GM13976 (cell line): Measurements from ENCODE around the gene SLC2A9.

ENCODE experiments used
- DNase-seq: peaks from one replicate; pipeline ENCODE4 v3.0.0; 2012; ENCODE audit warnings: low spot score
- CTCF ChIP-seq: IDR thresholded peaks from 2 replicates; pipeline ENCODE4 v1.5.1; 2012; ENCODE audit warnings: borderline replicate concordance, mild to moderate bottlenecking; ENCODE audit not compliant: insufficient read depth; ENCODE audit errors: extremely low read depth, missing control alignments, control extremely low read depth
- in situ Hi-C: fragments of 300-500 bp; cut with MboI; formaldehyde crosslinking; loops from one replicate; pipeline ENCODE4 v1.12.0; 2022; ENCODE audit warnings: low sequenced_read_pairs, mixed read lengths, inconsistent platforms; ENCODE audit not compliant: unreplicated experiment

The SLC2A9 gene

GRCh38 chr4:10005632-10006031 is 15.7 kb downstream of the SLC2A9 start:
- DNase-seq: no peak
- in situ Hi-C loops: no loop called here
- no peak for TF ChIP-seq CTCF

- in situ Hi-C loops: no loop called here
Observed at GRCh38 chr4:10003666-10004065, 17.6 kb downstream of the SLC2A9 start.

GRCh38 chr4:10002278-10002677 is 19.0 kb downstream of the SLC2A9 start:
- TF ChIP-seq CTCF: no peak
- DNase-seq: no peak
- in situ Hi-C loops: no loop called here

More at GRCh38 chr4:10003666-10004065, 17.6 kb downstream of the SLC2A9 start:
- no peak for DNase-seq
- TF ChIP-seq CTCF: no peak

- in situ Hi-C loops: no loop called here
- no peak for TF ChIP-seq CTCF
- no peak for DNase-seq
Observed at GRCh38 chr4:10001757-10002156, 19.5 kb downstream of the SLC2A9 start.

GRCh38 chr4:9999956-10000561 is 21.2 kb downstream of the SLC2A9 start:
- TF ChIP-seq CTCF: no peak
- in situ Hi-C loops: no loop called here
- no peak for DNase-seq

GRCh38 chr4:9997886-9998285 is 23.4 kb downstream of the SLC2A9 start:
- no peak for TF ChIP-seq CTCF
- no peak for DNase-seq
- in situ Hi-C loops: no loop called here

- no peak for DNase-seq
- TF ChIP-seq CTCF: no peak
- in situ Hi-C loops: no loop called here
Observed at GRCh38 chr4:9996319-9997110, 24.8 kb downstream of the SLC2A9 start.
